Muscle layer of duodenum (tissue), 2 donors: ENCODE data around the gene ACVRL1.
"Not testable (repeated sequence)": the region's sequence is repeated elsewhere in the genome, so short reads cannot be mapped to it uniquely, and the experiment has no call there.

Source experiments
- H3K27ac ChIP-seq: one replicate; pipeline ENCODE4 v1.7.0; 2013; ENCODE audit warnings: mild to moderate bottlenecking, low read length
- H3K27me3 ChIP-seq: one replicate; pipeline ENCODE4 v1.7.0; 2013; ENCODE audit warnings: low read depth, mild to moderate bottlenecking, control low read depth, low read length
- H3K36me3 ChIP-seq, 2 donors: one replicate each; pipeline ENCODE4 v1.7.0; 2013; ENCODE audit warnings: low read length in 2 of 2, control low read depth in 1 of 2, mild to moderate bottlenecking in 1 of 2; ENCODE audit not compliant: insufficient read depth in 2 of 2, control insufficient read depth in 1 of 2
- H3K4me1 ChIP-seq, 2 donors: one replicate each; pipeline ENCODE4 v1.7.0; 2013; ENCODE audit warnings: low read length in 2 of 2, mild to moderate bottlenecking in 2 of 2, control low read depth in 1 of 2, moderate library complexity in 1 of 2; ENCODE audit not compliant: insufficient read depth in 2 of 2, control insufficient read depth in 1 of 2
- H3K4me3 ChIP-seq, 2 donors: one replicate each; pipeline ENCODE4 v1.7.0; 2013; ENCODE audit warnings: low read length in 2 of 2, low read depth in 1 of 2, mild to moderate bottlenecking in 1 of 2
- H3K9me3 ChIP-seq, 2 donors: one replicate each; pipeline ENCODE4 v1.7.0; 2013; ENCODE audit warnings: low read length in 2 of 2, control low read depth in 1 of 2, mild to moderate bottlenecking in 1 of 2; ENCODE audit not compliant: control insufficient read depth in 1 of 2
- donor health status: healthy.

Gene ACVRL1

DNA sequence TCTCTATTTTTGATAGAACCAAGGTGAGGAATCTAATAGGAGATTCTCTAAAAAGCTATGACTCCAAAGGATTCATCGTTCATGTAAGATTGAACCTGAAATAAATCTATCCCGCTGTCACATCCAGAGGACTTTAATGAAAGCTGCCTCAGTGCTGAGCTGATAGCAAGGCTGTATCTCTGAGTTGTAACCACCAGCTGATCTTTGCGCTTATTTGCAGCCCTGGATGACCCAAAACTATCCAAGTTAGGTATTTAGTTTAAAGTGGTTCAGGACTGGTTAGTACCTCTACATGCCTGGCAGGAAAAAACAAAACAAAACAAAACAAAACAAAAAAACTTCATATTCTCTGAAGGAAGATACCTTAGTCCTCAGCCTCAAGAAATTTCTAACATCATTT is 28.2 kb upstream of the ACVRL1 start:
- Histone ChIP-seq H3K36me3 (no peaks in the 10 kb centered on the region), H3K27ac (no peak overlapping the region), H3K4me3 (no peak overlapping the region), H3K27me3 (no peaks in the 10 kb centered on the region), H3K9me3 (no peaks in the 10 kb centered on the region), H3K4me1 (no peaks in the 10 kb centered on the region)

DNA sequence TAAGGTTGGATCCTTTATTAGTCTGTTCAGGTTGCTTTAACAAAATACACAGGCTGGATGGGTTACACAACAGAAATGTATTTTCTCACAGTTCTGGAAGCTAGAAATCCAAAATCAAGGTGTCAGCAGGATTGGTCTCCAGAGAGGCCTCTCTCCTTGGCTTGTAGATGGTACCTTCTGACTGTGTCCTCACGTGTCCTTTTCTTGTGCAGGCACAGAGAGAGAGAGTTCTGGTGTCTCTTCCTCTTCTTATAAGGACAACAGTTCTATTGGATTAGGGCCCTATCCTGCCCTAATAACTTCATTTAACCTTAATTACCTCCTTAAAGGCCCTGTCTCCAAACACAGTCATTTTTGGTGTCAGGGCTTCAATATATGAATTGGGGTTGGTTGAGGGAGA is 24.0 kb upstream of the ACVRL1 start:
- Histone ChIP-seq H3K27me3 (no peaks in the 10 kb centered on the region), H3K4me3 (no peak overlapping the region), H3K9me3 (no peaks in the 10 kb centered on the region), H3K4me1 (peaks cover 0 to 5% of the 10 kb centered on the region in 2 donors), H3K36me3 (no peaks in the 10 kb centered on the region), H3K27ac (no peak overlapping the region)

DNA sequence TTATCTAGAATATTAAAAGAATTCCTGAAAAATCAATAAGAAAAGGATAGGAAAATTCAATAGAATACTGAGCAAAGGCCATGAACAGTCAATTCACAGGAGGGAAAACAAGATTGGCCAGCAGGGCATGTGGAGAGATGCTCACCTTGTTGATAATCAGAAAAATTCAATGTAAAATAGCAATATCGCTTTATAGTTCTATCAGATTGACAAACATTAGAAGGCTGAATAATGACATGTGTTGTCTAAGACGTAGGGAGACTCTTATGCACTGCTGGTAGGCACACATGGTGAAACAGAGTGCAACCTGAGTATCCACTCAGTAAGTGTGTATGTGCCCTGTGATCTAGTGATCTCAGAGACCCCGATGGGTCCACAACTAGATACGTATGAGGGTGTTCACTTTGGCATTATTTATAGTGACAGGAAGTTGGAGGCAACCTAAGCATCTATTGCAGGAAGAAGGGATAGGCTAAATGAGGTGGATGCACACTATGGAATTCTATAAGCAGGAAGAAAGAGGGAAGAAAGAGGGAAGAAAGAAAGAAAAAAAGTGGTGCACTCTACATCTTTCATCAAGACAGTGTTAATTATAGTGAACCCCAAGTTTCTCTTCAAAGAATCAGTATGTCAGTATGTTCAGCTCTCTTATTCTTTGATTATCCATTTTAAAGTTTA is 23.2 kb upstream of the ACVRL1 start:
- H3K36me3 ChIP-seq, result no peaks in the 10 kb centered on the region
- peaks cover 0 to 5% of the 10 kb centered on the region in 2 donors for H3K4me1 ChIP-seq
- no peaks in the 10 kb centered on the region for H3K27me3 ChIP-seq
- H3K27ac ChIP-seq, result no peak overlapping the region
- H3K4me3 ChIP-seq, result no peak overlapping the region
- H3K9me3 ChIP-seq, result no peaks in the 10 kb centered on the region

DNA sequence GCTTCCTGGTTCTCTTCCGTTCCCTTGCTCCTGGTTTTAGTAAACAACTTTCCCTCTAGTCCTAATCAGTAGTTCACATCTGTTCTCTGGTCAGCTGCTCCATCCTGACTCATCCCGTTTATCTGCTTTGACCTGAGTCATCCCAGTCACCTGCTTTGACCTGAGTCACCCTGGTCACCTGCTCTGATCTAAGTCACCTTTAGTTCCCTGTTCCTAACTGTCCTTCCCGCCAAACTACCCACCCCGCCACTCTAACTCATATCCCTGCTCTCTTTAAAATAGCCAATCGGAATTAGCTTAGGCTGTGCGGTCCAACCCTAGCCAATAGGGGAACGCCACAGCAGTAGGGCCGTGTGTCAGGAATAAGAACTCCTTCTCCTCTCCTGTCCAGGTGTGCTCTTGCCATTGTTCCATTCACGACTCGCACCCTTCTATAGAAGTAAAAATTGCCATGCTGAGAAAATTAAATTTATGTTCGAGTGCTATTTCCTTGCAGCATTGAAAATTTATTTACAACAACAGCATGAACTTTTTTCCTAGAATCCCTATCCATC is 22.6 kb upstream of the ACVRL1 start:
- H3K36me3 ChIP-seq, result no peaks in the 10 kb centered on the region
- no peak overlapping the region for H3K4me3 ChIP-seq
- no peak overlapping the region for H3K27ac ChIP-seq
- no peaks in the 10 kb centered on the region for H3K9me3 ChIP-seq
- peaks cover 0 to 5% of the 10 kb centered on the region in 2 donors for H3K4me1 ChIP-seq
- H3K27me3 ChIP-seq, result no peaks in the 10 kb centered on the region

DNA sequence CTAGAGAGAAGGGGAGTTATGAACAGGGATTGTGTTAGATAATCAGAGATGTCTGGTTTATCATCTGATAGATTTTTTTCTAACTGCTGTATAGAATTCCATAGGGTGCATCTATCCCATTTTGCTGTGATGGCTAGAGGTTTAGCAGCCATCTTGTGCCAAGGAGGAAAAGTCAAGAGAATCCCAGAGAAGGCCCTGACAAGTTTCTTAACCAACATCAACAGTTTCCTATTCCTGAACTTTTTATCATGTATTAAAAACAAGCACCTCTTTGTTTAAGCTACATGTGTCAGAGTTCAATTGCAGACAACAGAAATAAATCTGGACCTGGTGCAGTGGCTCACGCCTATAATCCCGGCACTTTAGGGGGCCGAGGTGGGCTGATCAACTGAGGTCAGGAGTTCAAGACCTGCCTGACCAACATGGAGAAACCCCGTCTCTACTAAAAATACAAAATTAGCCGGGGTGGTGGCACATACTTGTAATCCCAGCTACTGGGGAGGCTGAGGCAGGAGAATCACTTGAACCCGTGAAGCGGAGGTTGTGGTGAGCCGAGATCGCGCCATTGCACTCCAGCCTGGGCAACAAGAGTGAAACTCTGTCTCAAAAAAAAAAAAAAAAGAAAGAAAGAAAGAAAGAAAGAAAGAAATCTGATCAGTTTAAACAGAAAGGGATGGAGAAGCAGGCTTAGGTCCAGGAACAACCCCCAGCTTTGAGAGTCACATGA is 21.8 kb upstream of the ACVRL1 start:
- H3K27me3 ChIP-seq, H3K27ac ChIP-seq, H3K36me3 ChIP-seq, H3K9me3 ChIP-seq, H3K4me1 ChIP-seq, H3K4me3 ChIP-seq: not testable (repeated sequence)

DNA sequence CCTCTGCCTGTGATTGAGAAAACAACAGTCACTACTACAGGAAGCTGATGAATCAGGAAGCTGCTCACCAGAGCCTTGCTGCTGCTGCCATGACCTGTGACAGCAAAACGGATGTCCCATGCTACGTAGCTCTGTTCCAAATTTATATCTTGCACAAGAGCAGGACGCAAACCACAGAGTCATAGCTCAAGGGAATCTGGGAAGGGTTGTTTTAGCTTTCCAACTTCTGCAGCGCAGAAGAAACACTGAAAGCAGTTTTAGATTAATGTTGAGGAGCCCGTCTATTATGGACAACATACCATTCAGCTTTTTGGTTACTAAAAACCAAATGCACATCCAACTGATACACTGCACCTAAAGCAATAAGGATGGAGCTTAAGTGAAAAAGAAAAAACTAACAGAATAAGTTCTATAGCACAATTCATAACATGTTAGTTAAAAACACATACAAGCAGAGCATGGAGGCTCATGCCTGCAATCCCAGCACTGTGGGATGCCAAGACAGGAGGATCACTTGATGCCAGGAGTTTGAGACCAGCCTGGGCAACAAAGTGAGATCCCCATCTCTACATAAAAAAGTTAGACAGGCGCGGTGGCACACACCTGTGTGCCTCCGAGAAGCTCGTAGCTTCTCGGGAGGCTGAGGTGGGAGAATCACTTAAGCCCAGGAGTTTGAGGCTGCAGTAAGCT is 21.1 kb upstream of the ACVRL1 start:
- peak overlapping the region; percentile 21 for H3K27ac ChIP-seq
- H3K27me3 ChIP-seq, result no peaks in the 10 kb centered on the region
- no peak overlapping the region for H3K4me3 ChIP-seq
- no peaks in the 10 kb centered on the region for H3K9me3 ChIP-seq
- H3K4me1 ChIP-seq, result peaks cover 0 to 5% of the 10 kb centered on the region in 2 donors
- no peaks in the 10 kb centered on the region for H3K36me3 ChIP-seq

DNA sequence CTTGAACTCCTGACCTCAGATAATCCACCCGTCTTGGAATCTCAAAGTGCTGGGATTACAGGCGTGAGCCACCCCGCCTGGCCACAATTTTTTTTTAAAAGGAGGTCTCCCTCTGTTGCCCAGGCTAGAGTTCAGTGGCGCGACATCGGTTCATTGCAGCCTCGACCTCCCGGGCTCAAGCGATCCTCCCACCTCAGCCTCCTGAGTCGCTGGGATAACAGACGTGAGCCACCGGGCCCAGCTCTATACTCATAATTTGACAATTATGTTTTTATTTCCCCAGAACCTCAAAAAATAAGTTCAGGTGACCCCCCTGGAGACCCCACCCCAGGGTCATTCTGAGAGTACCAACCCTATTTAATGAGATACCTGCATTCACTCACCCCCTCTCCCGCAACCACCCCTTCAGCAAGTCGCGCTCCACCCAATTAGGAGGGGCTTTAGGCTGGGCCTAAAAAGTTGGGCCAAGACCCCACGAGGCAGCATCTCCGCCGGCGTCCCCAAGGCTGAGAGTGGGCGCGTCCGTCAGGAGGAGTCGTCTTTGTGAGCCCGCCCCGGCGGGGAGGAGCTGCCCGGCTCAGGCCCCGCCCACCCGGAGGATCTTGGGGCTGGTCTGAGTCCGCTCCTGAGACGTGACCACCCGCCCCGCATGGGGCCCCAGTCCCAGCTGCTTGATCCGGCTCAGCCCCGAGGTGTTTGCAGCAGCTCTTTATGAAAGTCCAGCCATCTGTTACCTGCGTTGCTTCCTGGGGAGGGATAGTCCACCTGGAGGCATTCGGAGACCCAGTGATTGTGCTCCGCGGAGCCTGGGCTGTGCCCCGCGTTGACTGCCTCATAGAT is 19.6 kb upstream of the ACVRL1 start, which contains the start of gene ANKRD33:
Gene ANKRD33, plus strand, starts transcription at position 628 of the 840 bp plus-strand sequence. Its CDS starts 84 bp downstream, at position 712.
- H3K9me3 ChIP-seq, result no peaks in the 10 kb centered on the region
- H3K4me1 ChIP-seq, result peaks cover 0 to 5% of the 10 kb centered on the region in 2 donors
- no peaks in the 10 kb centered on the region for H3K36me3 ChIP-seq
- no peak within 1 kb of the TSS for H3K27ac ChIP-seq
- no peaks in the 10 kb centered on the region for H3K27me3 ChIP-seq
- H3K4me3 ChIP-seq, result no peak within 1 kb of the TSS

DNA sequence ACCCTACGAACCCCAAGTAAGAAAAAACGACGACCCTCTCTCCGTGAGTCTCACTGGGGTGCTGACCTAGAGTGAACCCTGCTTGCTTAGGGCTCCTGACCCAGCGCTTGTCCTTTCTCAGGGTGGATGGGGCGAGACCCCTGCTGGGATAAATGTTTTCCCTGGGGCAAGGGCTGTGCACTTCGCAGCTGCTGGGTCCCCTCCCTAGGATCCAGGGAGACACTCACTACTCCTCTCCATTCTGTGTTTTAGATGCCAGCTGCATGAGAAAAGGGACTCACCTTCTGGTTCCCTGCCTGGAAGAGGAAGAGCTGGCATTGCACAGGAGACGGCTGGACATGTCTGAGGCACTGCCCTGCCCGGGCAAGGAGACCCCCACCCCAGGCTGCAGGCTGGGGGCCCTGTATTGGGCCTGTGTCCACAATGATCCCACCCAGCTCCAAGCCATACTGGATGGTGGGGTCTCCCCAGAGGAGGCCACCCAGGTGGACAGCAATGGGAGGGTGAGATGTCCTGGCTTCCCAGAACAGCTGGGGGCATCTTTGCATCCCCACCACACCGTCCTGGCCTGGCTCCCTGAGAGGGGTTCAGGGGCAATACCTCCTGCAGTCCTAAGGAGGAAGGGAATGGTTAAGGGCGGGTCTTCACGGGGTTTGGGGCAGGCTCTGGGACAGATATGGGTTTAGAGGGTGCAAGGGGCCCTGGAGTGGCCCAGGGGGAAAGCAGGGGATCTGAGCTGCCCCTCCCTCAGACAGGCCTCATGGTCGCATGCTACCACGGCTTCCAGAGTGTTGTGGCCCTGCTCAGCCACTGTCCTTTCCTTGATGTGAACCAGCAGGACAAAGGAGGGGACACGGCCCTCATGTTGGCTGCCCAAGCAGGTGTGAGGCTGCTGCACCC is 18.7 kb upstream of the ACVRL1 start:
- Histone ChIP-seq H3K4me1 (peaks cover 0 to 5% of the 10 kb centered on the region in 2 donors), H3K4me3 (no peak overlapping the region), H3K9me3 (no peaks in the 10 kb centered on the region), H3K27me3 (no peaks in the 10 kb centered on the region), H3K27ac (no peak overlapping the region), H3K36me3 (no peaks in the 10 kb centered on the region)

DNA sequence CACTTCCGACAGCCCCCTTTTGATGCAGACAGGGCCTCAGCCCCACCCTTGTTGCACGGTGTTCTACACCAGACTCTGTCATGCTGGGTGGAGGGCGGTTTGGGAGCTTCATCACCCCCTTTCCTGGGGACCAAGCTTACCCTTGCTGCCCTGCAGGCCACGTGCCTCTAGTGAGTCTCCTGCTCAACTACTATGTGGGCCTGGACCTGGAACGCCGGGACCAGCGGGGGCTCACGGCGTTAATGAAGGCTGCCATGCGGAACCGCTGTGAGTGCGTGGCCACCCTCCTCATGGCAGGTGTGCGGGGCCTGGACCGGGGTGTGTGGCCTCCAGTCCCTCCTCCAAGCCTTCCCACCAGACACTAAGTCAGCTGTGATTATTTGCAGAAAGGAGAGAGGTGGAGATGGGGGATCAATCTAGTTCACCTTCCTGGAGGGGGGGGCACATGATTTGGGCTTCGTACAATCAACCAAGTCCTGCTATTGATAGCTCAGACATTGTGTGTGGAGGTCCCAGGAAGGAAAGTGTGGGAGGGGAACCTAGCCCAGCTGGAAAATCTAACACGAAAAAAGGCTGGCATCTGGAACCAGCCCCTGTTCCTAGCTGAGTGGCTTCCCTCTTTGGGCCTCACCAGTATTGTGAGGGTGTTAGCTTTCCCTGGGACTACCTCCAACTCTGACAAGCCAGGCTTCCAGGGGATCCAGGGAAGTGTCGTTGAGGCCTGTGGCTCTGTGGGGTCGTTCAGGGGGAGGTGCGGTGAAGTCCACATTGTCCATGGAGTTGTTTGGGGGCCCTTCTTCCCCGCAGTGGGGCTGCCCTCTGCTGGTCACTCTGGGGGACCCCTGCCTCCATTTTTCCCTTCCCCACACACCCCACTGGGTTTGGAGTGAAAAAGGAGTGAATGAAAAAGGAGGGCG is 17.8 kb upstream of the ACVRL1 start:
- Histone ChIP-seq H3K27me3 (no peaks in the 10 kb centered on the region), H3K9me3 (no peaks in the 10 kb centered on the region), H3K4me3 (no peak overlapping the region)

More for the DNA sequence above, 17.8 kb upstream of the ACVRL1 start:
- H3K4me1 ChIP-seq, result peaks cover 0 to 5% of the 10 kb centered on the region in 2 donors
- no peaks in the 10 kb centered on the region for H3K36me3 ChIP-seq
- no peak overlapping the region for H3K27ac ChIP-seq
